Measurements from ENCODE around the gene MEIOC. TPM values are rescaled to one million over a fixed set of nuclear protein-coding genes. Genes with fewer than 3 reads are reported as not detected.
A peak's percentile ranks its signal among the peaks of the same experiment; 100 is the strongest.

MEIOC gene
- total and polyA plus RNA-seq, 2 of the 8 experiments (the other 6 are each of a cell fraction or from before 2014, with no cell fraction given) = 4.2 to 4.8 TPM

DNA sequence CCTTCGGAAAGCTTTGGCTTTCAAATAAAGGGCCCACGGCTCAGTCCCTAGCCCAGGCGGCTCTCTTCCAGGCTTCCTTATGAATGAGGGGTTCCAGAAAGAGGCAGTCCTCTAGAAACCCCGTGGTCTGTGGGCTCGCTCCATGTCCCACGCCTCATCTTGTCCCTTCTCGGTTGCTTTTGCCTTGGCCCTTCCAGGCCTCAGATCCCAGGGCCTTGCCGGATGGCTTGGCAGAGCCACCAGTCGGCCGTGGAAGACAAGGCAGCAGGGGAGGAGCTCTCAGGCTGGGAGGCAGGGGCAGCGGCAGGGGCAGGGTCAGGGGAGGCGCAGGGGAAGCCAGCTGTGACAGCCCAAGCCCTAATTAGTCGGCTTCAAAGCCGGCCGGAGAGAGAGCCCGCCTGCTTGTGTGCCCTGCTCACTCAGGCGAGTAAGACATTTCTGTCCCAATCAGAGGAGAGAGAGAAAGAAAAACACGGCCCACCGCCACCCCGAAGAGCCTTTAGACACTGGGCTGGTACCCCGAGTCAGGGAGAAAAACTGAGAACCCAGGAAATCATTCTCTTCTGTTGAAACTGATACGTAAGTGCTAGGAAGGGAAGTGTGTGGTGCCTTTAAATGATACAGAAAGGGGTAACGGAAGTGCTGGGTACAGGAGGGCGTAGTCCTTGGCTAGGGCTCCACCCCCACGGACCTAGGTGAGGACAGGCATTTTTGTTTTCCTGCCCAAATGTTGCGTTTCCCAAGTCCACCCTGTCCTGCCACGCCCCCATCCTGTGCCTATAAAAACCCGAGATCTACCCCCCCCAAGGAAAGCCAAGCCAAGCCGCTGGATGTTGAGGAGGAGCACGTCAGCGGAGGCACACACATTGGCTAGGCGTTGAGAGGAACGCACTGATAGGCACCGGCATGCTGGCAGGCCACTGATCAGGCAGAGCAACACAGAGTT lies 27.8 kb upstream of the MEIOC start (continued):
- TF ChIP-seq ZNF274 (IDR thresholded peaks at IDR 0.05; ENCODE audit: borderline replicate concordance, extremely low read depth, low read length) (no peak), POLR2AphosphoS5 (IDR thresholded peaks at IDR 0.05; ENCODE audit: low read depth, low read length) (no peak; the same call in 1 of the 2 replicates), GABPA (IDR thresholded peaks at IDR 0.05; ENCODE audit: borderline replicate concordance, insufficient read depth, low read length) (no peak), POLR2A (IDR thresholded peaks at IDR 0.05; ENCODE audit: control extremely low read depth in 1 of 2, low read depth in 2 of 2, low read length in 2 of 2) (peak in 1 of 2 experiments; percentile 61; a peak in 1 of 3 replicates), FOSL1 (IDR thresholded peaks at IDR 0.05; ENCODE audit: insufficient read depth, low read depth, low read length) (no peak), CHD1 (IDR thresholded peaks at IDR 0.05; ENCODE audit: low read depth, low read length) (no peak), SRF (IDR thresholded peaks at IDR 0.05; ENCODE audit: low read depth, low read length) (no peak), NRF1 (IDR thresholded peaks at IDR 0.05; ENCODE audit: low read depth, low read length) (no peak), MAX (IDR thresholded peaks at IDR 0.05) (no peak), CREB1 (IDR thresholded peaks at IDR 0.05) (no peak), BACH1 (IDR thresholded peaks at IDR 0.05; ENCODE audit: low read length) (no peak), HDAC2 (IDR thresholded peaks at IDR 0.05; ENCODE audit: borderline replicate concordance in 1 of 2, low read depth in 2 of 2, low read length in 2 of 2) (no peak), HDAC6 (IDR thresholded peaks at IDR 0.05; ENCODE audit: low read depth, low read length) (no peak), BRCA1 (IDR thresholded peaks at IDR 0.05; ENCODE audit: low read depth, low read length) (no peak), CEBPB (IDR thresholded peaks at IDR 0.05; ENCODE audit: low read depth, low read length) (no peak), ASH2L (IDR thresholded peaks at IDR 0.05; ENCODE audit: low read length) (peak; percentile 27), SIN3A (conservative IDR thresholded peaks at IDR 0.05 in 1 of 2, IDR thresholded peaks at IDR 0.05 in 1 of 2; ENCODE audit: low read depth in 1 of 2, low read length in 2 of 2) (0 out of 4 replicates have a peak, but pooled peaks of 1 of the 2 experiments have one; percentile 17), E2F6 (IDR thresholded peaks at IDR 0.05) (peak; percentile 50; the same call in 1 of the 2 replicates), SIRT6 (IDR thresholded peaks at IDR 0.05; ENCODE audit: low read length) (no peak), TAF7 (optimal IDR thresholded peaks at IDR 0.05; ENCODE audit: borderline replicate concordance, low read depth, low read length) (no peak), KDM4A (IDR thresholded peaks at IDR 0.05; ENCODE audit: low read depth, low read length, severe bottlenecking) (no peak), MAFK (IDR thresholded peaks at IDR 0.05; ENCODE audit: low read depth, low read length) (no peak), YY1 (IDR thresholded peaks at IDR 0.05; ENCODE audit: low read depth, low read length) (no peak)

Measured in H1 (cell line).